Measurements from ENCODE around the gene SLC48A1.

- no peak for TF ChIP-seq POLR2A (IDR thresholded peaks at IDR 0.05)
- TF ChIP-seq CTCF (IDR thresholded peaks at IDR 0.05), result no peak
- no peak for TF ChIP-seq EP300 (IDR thresholded peaks at IDR 0.05; ENCODE audit: low read depth)
- no peak for TF ChIP-seq POLR2AphosphoS5 (IDR thresholded peaks at IDR 0.05)
Measured at GRCh38 chr12:47822863-47823262, 49.8 kb downstream of the SLC48A1 start.
